H1 (cell line): Measurements from ENCODE around the gene CPM. TPM values are rescaled to one million over a fixed set of nuclear protein-coding genes. Genes with fewer than 3 reads are reported as not detected.

Source experiments
- CTCF ChIA-PET: fragments of 300-600 bp; sonication (Branson Sonifier 250); formaldehyde crosslinking; loops from one replicate; lab custom pipeline; 2021; ENCODE audit not compliant: partially characterized antibody; lab: Charles Lee
- POLR2A ChIA-PET: fragments of 300-600 bp; sonication (Branson Sonifier 250); formaldehyde crosslinking; loops from one replicate; lab custom pipeline; 2021; ENCODE audit warnings: inconsistent platforms; ENCODE audit not compliant: partially characterized antibody; lab: Charles Lee
- DNase-seq, 2 experiments: peaks; one replicate each; pipeline versions ENCODE4 v3.0.0 to v3.0.0-alpha.2; 2010 to 2022; ENCODE audit warnings: low spot score in 2 of 2, low read depth in 1 of 2, mixed read lengths in 1 of 2
- FAIRE-seq: peaks from 2 replicates; lab custom pipeline; 2011; peaks lifted over from hg19 to GRCh38; lab: Jason Lieb, UNC
- H2AFZ ChIP-seq: 2 replicates; pipeline ENCODE4 v1.8.1; 2012; ENCODE audit warnings: low read length, inconsistent platforms
- H2AK5ac ChIP-seq: 2 replicates; pipeline ENCODE4 v1.6.1; 2013; ENCODE audit warnings: low read depth, low read length
- H2BK120ac ChIP-seq: replicated peaks from 2 replicates; pipeline ENCODE3; 2013; ENCODE audit warnings: low read depth, low read length, inconsistent platforms
- H2BK12ac ChIP-seq: 2 replicates; pipeline ENCODE4 v1.6.1; 2013; ENCODE audit warnings: low read depth, low read length
- H2BK15ac ChIP-seq: 2 replicates; pipeline ENCODE4 v1.6.1; 2013; ENCODE audit warnings: low read length
- H2BK20ac ChIP-seq: 2 replicates; pipeline ENCODE4 v1.6.1; 2013; ENCODE audit warnings: low read length
- H2BK5ac ChIP-seq: 2 replicates; pipeline ENCODE4 v1.6.1; 2013; ENCODE audit warnings: low read depth, low read length
- H3K14ac ChIP-seq: 2 replicates; pipeline ENCODE4 v1.6.1; 2013; ENCODE audit warnings: inconsistent platforms; ENCODE audit not compliant: insufficient read length
- H3K18ac ChIP-seq: 2 replicates; pipeline ENCODE4 v1.6.1; 2013; ENCODE audit warnings: low read length; ENCODE audit errors: extremely low read depth
- H3K23ac ChIP-seq: 2 replicates; pipeline ENCODE4 v1.6.1; 2013; ENCODE audit warnings: inconsistent platforms; ENCODE audit not compliant: insufficient read length
- H3K23me2 ChIP-seq: 2 replicates; pipeline ENCODE4 v1.6.1; 2013; ENCODE audit warnings: low read depth, low read length
- H3K27ac ChIP-seq: 2 replicates; pipeline ENCODE4 v1.6.1; 2011; ENCODE audit warnings: low read depth, low read length, inconsistent platforms
- H3K27me3 ChIP-seq, 4 experiments: replicated peaks in 1 of 4; 1 replicate in 1 of 4; 2 replicates in 3 of 4; pipeline versions ENCODE4 v1.6.1 to v1.8.1; 2011 to 2013; ENCODE audit warnings: low read length in 3 of 4, mild to moderate bottlenecking in 3 of 4, inconsistent platforms in 2 of 4, mixed read lengths in 2 of 4, moderate library complexity in 1 of 4; ENCODE audit not compliant: control insufficient read depth in 3 of 4, insufficient read depth in 3 of 4; ENCODE audit errors: extremely low read depth in 1 of 4
- H3K36me3 ChIP-seq, 4 experiments: 2 replicates each; pipeline versions ENCODE4 v1.6.1 to v1.8.1; 2011 to 2013; ENCODE audit warnings: mild to moderate bottlenecking in 4 of 4, low read length in 3 of 4, moderate library complexity in 2 of 4, control low read depth in 1 of 4, inconsistent platforms in 1 of 4; ENCODE audit not compliant: insufficient read depth in 4 of 4, control insufficient read depth in 2 of 4
- H3K4ac ChIP-seq: replicated peaks from 2 replicates; pipeline ENCODE3; 2013; ENCODE audit warnings: low read length, low read depth, mixed read lengths, inconsistent platforms; ENCODE audit not compliant: insufficient read length
- H3K4me1 ChIP-seq, 4 experiments: replicated peaks in 1 of 4; 1 replicate in 1 of 4; 2 replicates in 3 of 4; pipeline versions ENCODE4 v1.6.1 to v1.8.1; 2011 to 2013; ENCODE audit warnings: low read length in 3 of 4, inconsistent platforms in 2 of 4, mixed read lengths in 1 of 4; ENCODE audit not compliant: insufficient read depth in 4 of 4, control insufficient read depth in 3 of 4
- H3K4me2 ChIP-seq, 2 experiments: 2 replicates each; pipeline versions ENCODE4 v1.6.1 to v1.8.1; 2011 to 2013; ENCODE audit warnings: low read depth in 2 of 2, low read length in 2 of 2, control low read depth in 1 of 2, inconsistent platforms in 1 of 2, mild to moderate bottlenecking in 1 of 2; ENCODE audit not compliant: insufficient read depth in 1 of 2
- H3K4me3 ChIP-seq, 4 experiments: fragments of 200-600, 300-600 bp in 1 of 4; sonication (generic), shearing (Covaris generic), sonication (Bioruptor Twin) in 1 of 4; 2 replicates each; pipeline versions ENCODE4 v1.5.1 to v1.8.1; 2011 to 2016; ENCODE audit warnings: low read length in 4 of 4, low read depth in 3 of 4, control low read depth in 2 of 4, inconsistent platforms in 2 of 4, mild to moderate bottlenecking in 2 of 4, mixed read lengths in 1 of 4, moderate library complexity in 1 of 4; ENCODE audit not compliant: insufficient read depth in 2 of 4; ENCODE audit errors: extremely low read depth in 1 of 4
- H3K56ac ChIP-seq: replicated peaks from 2 replicates; pipeline ENCODE3; 2013; ENCODE audit warnings: low read depth, mild to moderate bottlenecking, mixed read lengths, low read length, inconsistent platforms; ENCODE audit not compliant: insufficient read length
- H3K79me1 ChIP-seq: 2 replicates; pipeline ENCODE4 v1.6.1; 2013; ENCODE audit warnings: low read depth, low read length, control low read depth
- H3K79me2 ChIP-seq, 2 experiments: 2 replicates each; pipeline versions ENCODE4 v1.6.1 to v1.8.1; 2012 to 2013; ENCODE audit warnings: low read length in 2 of 2, mild to moderate bottlenecking in 2 of 2, inconsistent platforms in 1 of 2; ENCODE audit not compliant: insufficient read depth in 2 of 2, control insufficient read depth in 1 of 2
- H3K9ac ChIP-seq, 4 experiments: replicated peaks in 1 of 4; 1 replicate in 1 of 4; 2 replicates in 3 of 4; pipeline versions ENCODE4 v1.6.1 to v1.8.1; 2011 to 2013; ENCODE audit warnings: low read depth in 3 of 4, low read length in 3 of 4, control low read depth in 2 of 4, mild to moderate bottlenecking in 2 of 4, moderate library complexity in 2 of 4, inconsistent platforms in 1 of 4; ENCODE audit errors: extremely low read depth in 1 of 4
- H3K9me3 ChIP-seq, 2 experiments: 2 replicates each; pipeline versions ENCODE4 v1.6.1 to v1.8.1; 2012 to 2013; ENCODE audit warnings: mild to moderate bottlenecking in 2 of 2, moderate library complexity in 2 of 2, control low read depth in 1 of 2, inconsistent platforms in 1 of 2, low read depth in 1 of 2, low read length in 1 of 2, mixed read lengths in 1 of 2; ENCODE audit not compliant: insufficient read depth in 2 of 2
- H4K20me1 ChIP-seq, 2 experiments: replicated peaks in 1 of 2; 2 replicates each; pipeline versions ENCODE3 to v1.8.1; 2011 to 2013; ENCODE audit warnings: inconsistent platforms in 2 of 2, low read length in 2 of 2, mild to moderate bottlenecking in 1 of 2; ENCODE audit not compliant: insufficient read depth in 2 of 2, control insufficient read depth in 1 of 2
- H4K5ac ChIP-seq: 2 replicates; pipeline ENCODE4 v1.6.1; 2013; ENCODE audit warnings: low read length, low read depth, mixed read lengths, inconsistent platforms; ENCODE audit not compliant: insufficient read length
- H4K8ac ChIP-seq: 2 replicates; pipeline ENCODE4 v1.8.0; 2013; ENCODE audit warnings: mild to moderate bottlenecking, moderate library complexity, low read length, inconsistent platforms; ENCODE audit not compliant: insufficient read depth; ENCODE audit errors: extremely low read depth
- H4K91ac ChIP-seq: replicated peaks from 2 replicates; pipeline ENCODE3; 2013; ENCODE audit warnings: low read length, mixed read lengths, inconsistent platforms; ENCODE audit not compliant: insufficient read length
- EP300 ChIP-seq, 2 experiments: IDR thresholded peaks; 1 replicate in 1 of 2; 2 replicates in 1 of 2; pipeline ENCODE4 v1.6.1; 2011 to 2012; ENCODE audit warnings: low read depth in 2 of 2, low read length in 2 of 2, mild to moderate bottlenecking in 2 of 2, borderline replicate concordance in 1 of 2, inconsistent platforms in 1 of 2, moderate library complexity in 1 of 2
- EZH2 ChIP-seq: fragments of 200-600 bp; sonication (generic); IDR thresholded peaks from 2 replicates; pipeline ENCODE4 v1.7.1; 2012; ENCODE audit warnings: low read depth, mild to moderate bottlenecking, moderate library complexity, low read length, inconsistent platforms; ENCODE audit not compliant: severe bottlenecking
- KDM4A ChIP-seq: IDR thresholded peaks from one replicate; pipeline ENCODE4 v1.7.1; 2012; ENCODE audit warnings: low read depth, mild to moderate bottlenecking, moderate library complexity, low read length, inconsistent platforms; ENCODE audit not compliant: severe bottlenecking
- NANOG ChIP-seq: IDR thresholded peaks from 2 replicates; pipeline ENCODE4 v1.6.1; 2011; ENCODE audit warnings: low read length, low read depth, mild to moderate bottlenecking, inconsistent platforms; ENCODE audit not compliant: insufficient read depth, poor library complexity, severe bottlenecking
- RBBP5 ChIP-seq: IDR thresholded peaks from 2 replicates; pipeline ENCODE4 v1.7.1; 2012; ENCODE audit warnings: low read depth, mild to moderate bottlenecking, inconsistent platforms, low read length, moderate library complexity, borderline replicate concordance
- SIN3A ChIP-seq, 2 experiments: IDR thresholded peaks in 1 of 2; conservative IDR thresholded peaks in 1 of 2; 2 replicates each; pipeline ENCODE4 v1.6.1; 2011 to 2012; ENCODE audit warnings: low read length in 2 of 2, improper control_type of control experiment in 1 of 2, low read depth in 1 of 2, mild to moderate bottlenecking in 1 of 2
- SRF ChIP-seq: IDR thresholded peaks from 2 replicates; pipeline ENCODE4 v1.6.1; 2011; ENCODE audit warnings: mild to moderate bottlenecking, low read depth, low read length, moderate library complexity
- SUZ12 ChIP-seq: fragments of 200-600 bp; sonication (generic); IDR thresholded peaks from 2 replicates; pipeline ENCODE4 v1.6.1; 2012; ENCODE audit warnings: mild to moderate bottlenecking, inconsistent platforms, low read length, moderate library complexity, mixed read lengths
- TAF1 ChIP-seq: IDR thresholded peaks from 2 replicates; pipeline ENCODE4 v1.6.1; 2011; ENCODE audit warnings: mild to moderate bottlenecking, low read depth, low read length
- TCF12 ChIP-seq: IDR thresholded peaks from 2 replicates; pipeline ENCODE4 v1.6.1; 2011; ENCODE audit warnings: low read depth, mild to moderate bottlenecking, low read length
- YY1 ChIP-seq: IDR thresholded peaks from 2 replicates; pipeline ENCODE4 v1.6.1; 2011; ENCODE audit warnings: low read depth, mild to moderate bottlenecking, low read length
- WGBS, 2 experiments: shearing (Covaris generic) in 1 of 2; methylation state at CpG; one replicate each; pipeline versions ENCODE4 v1.1.6 to v1.1.7; 2013 to 2015; ENCODE audit warnings: low lambda C conversion rate in 2 of 2, mixed read lengths in 2 of 2, inconsistent platforms in 1 of 2, low coverage in 1 of 2, missing lambda C conversion rate in 1 of 2; ENCODE audit not compliant: insufficient replicate concordance in 2 of 2, insufficient coverage in 1 of 2, insufficient read length in 1 of 2; ENCODE audit errors: extremely low coverage in 1 of 2, missing lambda C conversion rate in 1 of 2; 5-methylcytosine and 5-hydroxymethylcytosine counted together
- polyA plus RNA-seq, 7 experiments: library from polyadenylated mRNA; depleted of rRNA in 3 of 7; stranded (reverse) in 5 of 7; unstranded in 2 of 7; fragments of >200 nt in 5 of 7; fragments of 200-250 nt in 2 of 7; gene quantifications; 1 replicate in 5 of 7; 2 replicates in 1 of 7; 4 replicates in 1 of 7; pipeline versions ENCODE4 v1.2.1 to v1.2.3, GENCODE V29; 2011 to 2013; ENCODE audit warnings: missing spikeins in 2 of 7, mixed read lengths in 2 of 7
- total RNA-seq: library from RNA; stranded (reverse); fragmentation: NEBNext Ultra II Directional; extraction: Animal tissue kit (Norgen Biotek cat#: 25700); gene quantifications from 2 replicates; pipeline ENCODE4 v1.2.1, GENCODE V29; 2021

The CPM gene
- total and polyA plus RNA-seq, 2 of the 8 experiments (the other 6 are each of a cell fraction or from before 2014, with no cell fraction given): 0.33 to 3.1 TPM

GRCh38 chr12:68841717-68842116 is 91.3 kb downstream of the CPM start:
- no peak overlapping the region for H3K56ac ChIP-seq
- TF ChIP-seq SRF: no peak
- no peak for TF ChIP-seq SIN3A (conservative IDR thresholded peaks at IDR 0.05 in 1 of 2, IDR thresholded peaks at IDR 0.05 in 1 of 2; ENCODE audit: low read depth in 1 of 2, low read length in 2 of 2)
- TF ChIP-seq TCF12: no peak
- TF ChIP-seq EP300 (IDR thresholded peaks at IDR 0.05; ENCODE audit: borderline replicate concordance in 1 of 2, low read depth in 2 of 2, low read length in 2 of 2): no peak
- no peak for TF ChIP-seq NANOG
- TF ChIP-seq TAF1: no peak
- no peak for TF ChIP-seq KDM4A
- no peak for TF ChIP-seq EZH2
- TF ChIP-seq SUZ12: no peak
- TF ChIP-seq RBBP5: no peak
- no peak for TF ChIP-seq YY1

More at GRCh38 chr12:68841717-68842116, 91.3 kb downstream of the CPM start:
- H3K36me3 ChIP-seq: peaks cover 20 to 68% (median 55%) of the 10 kb centered on the region in 4 experiments
- no peaks in the 10 kb centered on the region for H3K9me3 ChIP-seq
- no peak overlapping the region for H2BK120ac ChIP-seq
- H3K79me2 ChIP-seq: 0 out of 4 replicates have a peak, but pooled peaks cover 0 to 4% of the 10 kb centered on the region in 2 experiments
- no peak overlapping the region for H2AFZ ChIP-seq
- H3K18ac ChIP-seq: no peak overlapping the region
- H3K4me2 ChIP-seq: no peak overlapping the region
- no peak overlapping the region for H4K5ac ChIP-seq
- no peaks in the 10 kb centered on the region for H3K4me1 ChIP-seq
- no peak overlapping the region for H3K4me3 ChIP-seq
- no peaks in the 10 kb centered on the region for H3K27me3 ChIP-seq
- DNase-seq (no peak), FAIRE-seq (no peak)
- no peak overlapping the region for H4K91ac ChIP-seq
- 92% methylated on average over 2 of the region's 2 CpGs; no CpG with 5 or more reads in 1 of the 2 experiments for WGBS, 2 experiments
- H2AK5ac ChIP-seq: no peak overlapping the region
- H2BK15ac ChIP-seq: no peak overlapping the region
- H3K27ac ChIP-seq: no peak overlapping the region
- no peaks in the 10 kb centered on the region for H3K79me1 ChIP-seq
- H3K23ac ChIP-seq: no peak overlapping the region
- H3K4ac ChIP-seq: no peak overlapping the region
- no peak overlapping the region for H2BK5ac ChIP-seq
- no peak overlapping the region for H2BK12ac ChIP-seq
- CTCF ChIA-PET: no interaction called here
- no peak overlapping the region for H3K14ac ChIP-seq
- POLR2A ChIA-PET: interaction anchor here (0.8 to 1.8 kb wide), 5 partner anchors 12 to 34 kb away, joined by 3 to 5 read pairs (median 4); partner anchors contain the start of gene MDM2
- no peaks in the 10 kb centered on the region for H3K23me2 ChIP-seq
- H2BK20ac ChIP-seq: no peak overlapping the region
- H4K20me1 ChIP-seq: peaks cover 4 to 5% of the 10 kb centered on the region in 2 experiments
- no peak overlapping the region for H4K8ac ChIP-seq
- no peak overlapping the region for H3K9ac ChIP-seq
